Keratinocyte (primary cell): ENCODE results near the gene FAM107B. TPM values are rescaled to one million over a fixed set of nuclear protein-coding genes. Genes with fewer than 3 reads are reported as not detected.

Experiments used
- DNase-seq: peaks from one replicate; pipeline ENCODE4 v3.0.0-alpha.2; 2011; ENCODE audit warnings: low read depth, missing footprints, low spot score
- FAIRE-seq: peaks from 2 replicates; lab custom pipeline; 2011; peaks lifted over from hg19 to GRCh38; lab: Jason Lieb, UNC
- H2AFZ ChIP-seq: 2 replicates; pipeline ENCODE4 v1.6.0; 2012; ENCODE audit warnings: low read length, control low read depth, inconsistent platforms; ENCODE audit not compliant: control insufficient read depth
- H3K27ac ChIP-seq: 2 replicates; pipeline ENCODE4 v1.5.1; 2011; ENCODE audit warnings: low read length; ENCODE audit not compliant: control insufficient read depth, insufficient read depth
- H3K27me3 ChIP-seq: 3 replicates; pipeline ENCODE4 v1.6.0; 2011; ENCODE audit warnings: low read length; ENCODE audit not compliant: control insufficient read depth, insufficient read depth; ENCODE audit errors: extremely low read depth
- H3K36me3 ChIP-seq, 2 experiments: 2 replicates in 1 of 2; 3 replicates in 1 of 2; pipeline ENCODE4 v1.5.1; 2011; ENCODE audit warnings: low read length in 2 of 2, mild to moderate bottlenecking in 1 of 2; ENCODE audit not compliant: control insufficient read depth in 2 of 2, insufficient read depth in 2 of 2; ENCODE audit errors: extremely low read depth in 1 of 2
- H3K4me1 ChIP-seq: 3 replicates; pipeline ENCODE4 v1.5.1; 2011; ENCODE audit warnings: low read length; ENCODE audit not compliant: control insufficient read depth, insufficient read depth; ENCODE audit errors: extremely low read depth
- H3K4me2 ChIP-seq: 3 replicates; pipeline ENCODE4 v1.6.0; 2011; ENCODE audit warnings: low read depth, low read length; ENCODE audit not compliant: control insufficient read depth, insufficient read depth; ENCODE audit errors: extremely low read depth
- H3K4me3 ChIP-seq, 3 experiments: fragments of 200-600 bp in 1 of 3; sonication (generic) in 1 of 3; 2 replicates in 2 of 3; 3 replicates in 1 of 3; pipeline ENCODE4 v1.5.1; 2011 to 2016; ENCODE audit warnings: low read length in 3 of 3, mild to moderate bottlenecking in 3 of 3, control low read depth in 2 of 3, inconsistent platforms in 1 of 3, low read depth in 1 of 3, mixed read lengths in 1 of 3, mixed run types in 1 of 3, moderate library complexity in 1 of 3; ENCODE audit not compliant: control insufficient read depth in 2 of 3, insufficient read depth in 2 of 3; ENCODE audit errors: extremely low read depth in 1 of 3
- H3K79me2 ChIP-seq: 2 replicates; pipeline ENCODE4 v1.6.0; 2012; ENCODE audit warnings: low read length; ENCODE audit not compliant: control insufficient read depth, insufficient read depth
- H3K9ac ChIP-seq: 3 replicates; pipeline ENCODE4 v1.6.0; 2011; ENCODE audit warnings: low read length; ENCODE audit not compliant: control insufficient read depth, insufficient read depth; ENCODE audit errors: extremely low read depth
- H3K9me1 ChIP-seq: 3 replicates; pipeline ENCODE4 v1.6.0; 2011; ENCODE audit warnings: low read length; ENCODE audit not compliant: control insufficient read depth, insufficient read depth; ENCODE audit errors: extremely low read depth
- H3K9me3 ChIP-seq: 2 replicates; pipeline ENCODE4 v1.5.1; 2012; ENCODE audit warnings: low read depth, low read length; ENCODE audit not compliant: control insufficient read depth
- H4K20me1 ChIP-seq: 3 replicates; pipeline ENCODE4 v1.6.0; 2011; ENCODE audit warnings: low read length; ENCODE audit not compliant: control insufficient read depth, insufficient read depth; ENCODE audit errors: extremely low read depth
- EZH2 ChIP-seq: IDR thresholded peaks from one replicate; pipeline ENCODE4 v1.6.1; 2012; ENCODE audit warnings: inconsistent platforms, mild to moderate bottlenecking, low read length, moderate library complexity
- dilution Hi-C: fragments of 300-500 bp; cut with MboI; formaldehyde crosslinking; loops from one replicate; pipeline ENCODE4 v1.7.0; 2020; ENCODE audit warnings: low sequenced_read_pairs; ENCODE audit not compliant: extremely low pct_ligation_motif_present
- polyA plus RNA-seq, 5 experiments: library from polyadenylated mRNA; depleted of rRNA in 3 of 5; stranded (reverse) in 3 of 5; stranded (forward) in 1 of 5; unstranded in 1 of 5; fragments of >200 nt; gene quantifications; 1 replicate in 1 of 5; 2 replicates in 3 of 5; 3 replicates in 1 of 5; pipeline versions ENCODE4 v1.2.1 to v1.2.3, GENCODE V29; 2011 to 2012; ENCODE audit warnings: missing spikeins in 2 of 5, low read depth in 1 of 5, low replicate concordance in 1 of 5
- TF ChIP-seq, protein P1 (sequence below), 3 experiments: IDR thresholded peaks in 1 of 3; conservative IDR thresholded peaks in 1 of 3; optimal IDR thresholded peaks in 1 of 3; 2 replicates in 2 of 3; 3 replicates in 1 of 3; pipeline versions ENCODE3 to v1.5.1; 2011; ENCODE audit warnings: low read length in 3 of 3, mild to moderate bottlenecking in 3 of 3, moderate library complexity in 2 of 3, control low read depth in 1 of 3, inconsistent platforms in 1 of 3; ENCODE audit not compliant: insufficient read depth in 2 of 3; ENCODE audit errors: extremely low read depth in 1 of 3

FAM107B gene
- polyA plus RNA-seq, 1 donor (not counting 4 experiments of a cell fraction or from before 2014, with no cell fraction given), result 8.7 TPM

DNA sequence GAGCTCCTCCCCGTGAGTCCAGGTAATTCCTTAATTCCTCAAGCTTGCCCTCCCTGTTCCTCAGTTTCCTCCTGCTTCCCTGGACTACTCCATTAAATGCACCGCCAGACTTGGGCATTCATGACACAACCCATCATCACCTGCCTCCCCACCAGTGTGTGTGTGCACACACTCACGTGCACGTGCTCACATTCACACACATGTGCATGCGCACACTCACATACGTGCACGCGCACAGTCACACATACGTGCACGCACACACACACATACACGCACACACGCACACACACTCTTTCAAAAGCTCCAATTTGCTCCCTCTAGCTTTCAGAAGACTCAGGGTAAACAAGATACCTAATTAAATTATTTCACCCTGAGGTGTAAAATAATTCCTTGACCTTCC lies 216.7 kb downstream of the FAM107B start:
- Histone ChIP-seq H3K4me3 (no peak overlapping the region), H3K36me3 (no peaks in the 10 kb centered on the region), H4K20me1 (no peaks in the 10 kb centered on the region), H3K9me3 (no peaks in the 10 kb centered on the region), H3K4me2 (no peak overlapping the region), H3K79me2 (peaks cover 29% of the 10 kb centered on the region), H3K27ac (no peak overlapping the region), H3K4me1 (peaks cover 28% of the 10 kb centered on the region), H3K27me3 (no peaks in the 10 kb centered on the region), H2AFZ (no peak overlapping the region), H3K9me1 (peaks cover 2% of the 10 kb centered on the region), H3K9ac (no peak overlapping the region)
- dilution Hi-C loops, result no loop called here
- TF ChIP-seq, protein P1, sequence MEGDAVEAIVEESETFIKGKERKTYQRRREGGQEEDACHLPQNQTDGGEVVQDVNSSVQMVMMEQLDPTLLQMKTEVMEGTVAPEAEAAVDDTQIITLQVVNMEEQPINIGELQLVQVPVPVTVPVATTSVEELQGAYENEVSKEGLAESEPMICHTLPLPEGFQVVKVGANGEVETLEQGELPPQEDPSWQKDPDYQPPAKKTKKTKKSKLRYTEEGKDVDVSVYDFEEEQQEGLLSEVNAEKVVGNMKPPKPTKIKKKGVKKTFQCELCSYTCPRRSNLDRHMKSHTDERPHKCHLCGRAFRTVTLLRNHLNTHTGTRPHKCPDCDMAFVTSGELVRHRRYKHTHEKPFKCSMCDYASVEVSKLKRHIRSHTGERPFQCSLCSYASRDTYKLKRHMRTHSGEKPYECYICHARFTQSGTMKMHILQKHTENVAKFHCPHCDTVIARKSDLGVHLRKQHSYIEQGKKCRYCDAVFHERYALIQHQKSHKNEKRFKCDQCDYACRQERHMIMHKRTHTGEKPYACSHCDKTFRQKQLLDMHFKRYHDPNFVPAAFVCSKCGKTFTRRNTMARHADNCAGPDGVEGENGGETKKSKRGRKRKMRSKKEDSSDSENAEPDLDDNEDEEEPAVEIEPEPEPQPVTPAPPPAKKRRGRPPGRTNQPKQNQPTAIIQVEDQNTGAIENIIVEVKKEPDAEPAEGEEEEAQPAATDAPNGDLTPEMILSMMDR (optimal IDR thresholded peaks at IDR 0.05 in 1 of 3, IDR thresholded peaks at IDR 0.05 in 1 of 3, conservative IDR thresholded peaks at IDR 0.05 in 1 of 3; ENCODE audit: extremely low read depth in 1 of 3, insufficient read depth in 2 of 3, low read length in 3 of 3), result no peak
- no peak for TF ChIP-seq EZH2
- FAIRE-seq (no peak), DNase-seq (no peak)

DNA sequence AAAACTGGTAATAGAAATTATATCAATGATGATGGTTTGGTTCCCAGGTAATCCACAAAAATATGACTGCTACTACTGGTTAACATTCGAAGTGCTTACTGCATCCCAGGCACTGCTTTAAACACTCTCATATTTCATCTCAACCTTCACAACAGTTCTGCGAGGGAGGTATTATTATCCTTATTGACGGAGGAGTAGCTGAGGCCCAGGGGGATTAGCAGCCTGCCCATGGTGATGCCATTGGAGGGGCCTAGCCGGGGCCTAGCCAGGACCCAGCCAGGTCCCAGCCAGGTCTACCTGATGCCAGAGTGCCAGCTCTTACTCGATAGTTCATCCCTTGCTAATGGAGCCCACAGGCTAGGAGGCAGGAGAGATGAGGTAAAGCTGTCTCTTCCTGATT lies 217.1 kb downstream of the FAM107B start:
- TF ChIP-seq, protein P1 (optimal IDR thresholded peaks at IDR 0.05 in 1 of 3, IDR thresholded peaks at IDR 0.05 in 1 of 3, conservative IDR thresholded peaks at IDR 0.05 in 1 of 3; ENCODE audit: extremely low read depth in 1 of 3, insufficient read depth in 2 of 3, low read length in 3 of 3), result no peak
- no peak for TF ChIP-seq EZH2
- Histone ChIP-seq H3K36me3 (peaks cover 0 to 1% of the 10 kb centered on the region in 2 experiments), H3K27me3 (no peaks in the 10 kb centered on the region), H4K20me1 (no peaks in the 10 kb centered on the region), H3K4me2 (no peak overlapping the region), H3K9me1 (peaks cover 2% of the 10 kb centered on the region), H3K9me3 (no peaks in the 10 kb centered on the region), H3K9ac (no peak overlapping the region), H3K27ac (no peak overlapping the region), H2AFZ (no peak overlapping the region), H3K79me2 (peaks cover 29% of the 10 kb centered on the region), H3K4me3 (no peak overlapping the region), H3K4me1 (peaks cover 28% of the 10 kb centered on the region)
- no peak for FAIRE-seq
- dilution Hi-C loops, result no loop called here
- DNase-seq, result no peak
